ENCODE measurements around the gene DACH1. TPM values are rescaled to one million over a fixed set of nuclear protein-coding genes. Genes with fewer than 3 reads are reported as not detected.
A peak's percentile ranks its signal among the peaks of the same experiment; 100 is the strongest.

DACH1 gene
- 17.9 TPM for polyA plus RNA-seq (2013, experiment 1 of 2)
- 19.5 TPM for polyA plus RNA-seq (2013, experiment 2 of 2)

GRCh38 chr13:71867131-71867814 lies at the start of gene DACH1:
Gene DACH1 (minus strand): TSS chr13:71867204.
- Histone ChIP-seq H2BK5ac (ENCODE audit: low read length) (peak within 1 kb of the TSS; percentile 99), H3K36me3 (replicated peaks in 1 of 2; ENCODE audit: control insufficient read depth in 2 of 2, insufficient read depth in 2 of 2, low read length in 2 of 2) (no peaks in the 10 kb centered on the region), H2BK12ac (ENCODE audit: low read length) (peak within 1 kb of the TSS; percentile 97), H3K9ac (ENCODE audit: low read depth, low read length, poor library complexity) (peak within 1 kb of the TSS; percentile 99), H3K27ac (replicated peaks; ENCODE audit: low read length) (peak within 1 kb of the TSS; percentile 93), H3K27me3 (ENCODE audit: control insufficient read depth in 3 of 3, insufficient read depth in 3 of 3, low read depth in 1 of 3, low read length in 3 of 3) (no peaks in the 10 kb centered on the region), H3K18ac (ENCODE audit: low read length) (peak within 1 kb of the TSS; percentile 100), H3K9me3 (replicated peaks in 1 of 2; ENCODE audit: control insufficient read depth in 2 of 2, insufficient read depth in 1 of 2, low read depth in 1 of 2, low read length in 2 of 2) (no peaks in the 10 kb centered on the region), H2BK15ac (ENCODE audit: low read length) (peak within 1 kb of the TSS; percentile 97), H3K23ac (ENCODE audit: low read depth, low read length, poor library complexity) (peak within 1 kb of the TSS; percentile 89), H2AFZ (ENCODE audit: low read length) (peak within 1 kb of the TSS; percentile 91), H4K91ac (ENCODE audit: low read depth, low read length, poor library complexity) (no peak within 1 kb of the TSS), H3K4ac (ENCODE audit: low read length) (peak within 1 kb of the TSS; percentile 95), H4K8ac (ENCODE audit: low read depth, low read length) (no peak within 1 kb of the TSS), H3K4me2 (ENCODE audit: insufficient read depth, low read length, poor library complexity, severe bottlenecking) (peak within 1 kb of the TSS; percentile 78), H3K14ac (ENCODE audit: low read length) (peak within 1 kb of the TSS; percentile 100), H3K79me1 (ENCODE audit: low read depth, low read length) (peaks cover 10% of the 10 kb centered on the region), H3K4me1 (ENCODE audit: control insufficient read depth in 2 of 2, insufficient read depth in 1 of 2, low read depth in 1 of 2, low read length in 2 of 2) (peaks cover 7 to 12% of the 10 kb centered on the region in 2 donors), H2BK120ac (ENCODE audit: low read depth, low read length) (peak within 1 kb of the TSS; percentile 99), H3K4me3 (ENCODE audit: low read length in 2 of 2) (peak within 1 kb of the TSS; percentile 90 to 100), H2AK5ac (ENCODE audit: low read depth, low read length) (peak within 1 kb of the TSS; percentile 97)
- WGBS, 2 donors (ENCODE audit: extremely low coverage in 2 of 2, insufficient read length in 2 of 2, insufficient replicate concordance in 1 of 2): no CpG with 5 or more reads among the region's 30 CpGs
- peak; percentile 75 for DNase-seq (ENCODE audit: low spot score)

- Histone ChIP-seq H2AFZ (ENCODE audit: low read length) (no peak overlapping the region), H3K36me3 (replicated peaks in 1 of 2; ENCODE audit: control insufficient read depth in 2 of 2, insufficient read depth in 2 of 2, low read length in 2 of 2) (no peaks in the 10 kb centered on the region), H3K18ac (ENCODE audit: low read length) (peak overlapping the region; percentile 57), H3K27me3 (ENCODE audit: control insufficient read depth in 3 of 3, insufficient read depth in 3 of 3, low read depth in 1 of 3, low read length in 3 of 3) (no peaks in the 10 kb centered on the region), H2BK120ac (ENCODE audit: low read depth, low read length) (no peak overlapping the region), H3K4me2 (ENCODE audit: insufficient read depth, low read length, poor library complexity, severe bottlenecking) (no peak overlapping the region), H4K91ac (ENCODE audit: low read depth, low read length, poor library complexity) (no peak overlapping the region), H3K23ac (ENCODE audit: low read depth, low read length, poor library complexity) (no peak overlapping the region), H2BK5ac (ENCODE audit: low read length) (no peak overlapping the region), H2AK5ac (ENCODE audit: low read depth, low read length) (no peak overlapping the region), H3K14ac (ENCODE audit: low read length) (no peak overlapping the region), H2BK12ac (ENCODE audit: low read length) (no peak overlapping the region), H3K9me3 (replicated peaks in 1 of 2; ENCODE audit: control insufficient read depth in 2 of 2, insufficient read depth in 1 of 2, low read depth in 1 of 2, low read length in 2 of 2) (no peaks in the 10 kb centered on the region), H3K4me1 (ENCODE audit: control insufficient read depth in 2 of 2, insufficient read depth in 1 of 2, low read depth in 1 of 2, low read length in 2 of 2) (no peaks in the 10 kb centered on the region), H3K79me1 (ENCODE audit: low read depth, low read length) (no peaks in the 10 kb centered on the region), H2BK15ac (ENCODE audit: low read length) (no peak overlapping the region), H3K4ac (ENCODE audit: low read length) (no peak overlapping the region), H3K4me3 (ENCODE audit: low read length in 2 of 2) (no peak overlapping the region), H3K27ac (replicated peaks; ENCODE audit: low read length) (no peak overlapping the region), H3K9ac (ENCODE audit: low read depth, low read length, poor library complexity) (no peak overlapping the region), H4K8ac (ENCODE audit: low read depth, low read length) (no peak overlapping the region)
- DNase-seq (ENCODE audit: low spot score): no peak
- no CpG with 5 or more reads among the region's 3 CpGs for WGBS, 2 donors (ENCODE audit: extremely low coverage in 2 of 2, insufficient read length in 2 of 2, insufficient replicate concordance in 1 of 2)
Observed at GRCh38 chr13:71913717-71914116, 46.7 kb upstream of the DACH1 start.

GRCh38 chr13:71912524-71912923 lies 45.5 kb upstream of the DACH1 start:
- no peaks in the 10 kb centered on the region for H3K9me3 ChIP-seq (replicated peaks in 1 of 2; ENCODE audit: control insufficient read depth in 2 of 2, insufficient read depth in 1 of 2, low read depth in 1 of 2, low read length in 2 of 2)
- H4K91ac ChIP-seq (ENCODE audit: low read depth, low read length, poor library complexity): no peak overlapping the region
- H3K4me3 ChIP-seq (ENCODE audit: low read length in 2 of 2): no peak overlapping the region
- no peak overlapping the region for H3K4ac ChIP-seq (ENCODE audit: low read length)
- no peak for DNase-seq (ENCODE audit: low spot score)
- H3K18ac ChIP-seq (ENCODE audit: low read length): no peak overlapping the region
- no peaks in the 10 kb centered on the region for H3K27me3 ChIP-seq (ENCODE audit: control insufficient read depth in 3 of 3, insufficient read depth in 3 of 3, low read depth in 1 of 3, low read length in 3 of 3)
- no peaks in the 10 kb centered on the region for H3K79me1 ChIP-seq (ENCODE audit: low read depth, low read length)
- no peak overlapping the region for H2AFZ ChIP-seq (ENCODE audit: low read length)
- H3K23ac ChIP-seq (ENCODE audit: low read depth, low read length, poor library complexity): no peak overlapping the region
- H2BK120ac ChIP-seq (ENCODE audit: low read depth, low read length): no peak overlapping the region
- H3K14ac ChIP-seq (ENCODE audit: low read length): no peak overlapping the region
- no peak overlapping the region for H2AK5ac ChIP-seq (ENCODE audit: low read depth, low read length)
- H2BK12ac ChIP-seq (ENCODE audit: low read length): no peak overlapping the region
- no peak overlapping the region for H3K4me2 ChIP-seq (ENCODE audit: insufficient read depth, low read length, poor library complexity, severe bottlenecking)
- H3K36me3 ChIP-seq (replicated peaks in 1 of 2; ENCODE audit: control insufficient read depth in 2 of 2, insufficient read depth in 2 of 2, low read length in 2 of 2): no peaks in the 10 kb centered on the region
- no peak overlapping the region for H4K8ac ChIP-seq (ENCODE audit: low read depth, low read length)
- H3K27ac ChIP-seq (replicated peaks; ENCODE audit: low read length): no peak overlapping the region
- H3K4me1 ChIP-seq (ENCODE audit: control insufficient read depth in 2 of 2, insufficient read depth in 1 of 2, low read depth in 1 of 2, low read length in 2 of 2): no peaks in the 10 kb centered on the region
- no peak overlapping the region for H3K9ac ChIP-seq (ENCODE audit: low read depth, low read length, poor library complexity)
- no peak overlapping the region for H2BK5ac ChIP-seq (ENCODE audit: low read length)
- no peak overlapping the region for H2BK15ac ChIP-seq (ENCODE audit: low read length)

GRCh38 chr13:71906448-71906847 lies 39.4 kb upstream of the DACH1 start:
- Histone ChIP-seq H3K36me3 (replicated peaks in 1 of 2; ENCODE audit: control insufficient read depth in 2 of 2, insufficient read depth in 2 of 2, low read length in 2 of 2) (no peaks in the 10 kb centered on the region), H3K27me3 (ENCODE audit: control insufficient read depth in 3 of 3, insufficient read depth in 3 of 3, low read depth in 1 of 3, low read length in 3 of 3) (no peaks in the 10 kb centered on the region), H3K9me3 (replicated peaks in 1 of 2; ENCODE audit: control insufficient read depth in 2 of 2, insufficient read depth in 1 of 2, low read depth in 1 of 2, low read length in 2 of 2) (no peaks in the 10 kb centered on the region), H3K4ac (ENCODE audit: low read length) (no peak overlapping the region), H3K23ac (ENCODE audit: low read depth, low read length, poor library complexity) (no peak overlapping the region), H3K4me2 (ENCODE audit: insufficient read depth, low read length, poor library complexity, severe bottlenecking) (no peak overlapping the region), H2BK120ac (ENCODE audit: low read depth, low read length) (no peak overlapping the region), H3K4me3 (ENCODE audit: low read length in 2 of 2) (no peak overlapping the region), H3K4me1 (ENCODE audit: control insufficient read depth in 2 of 2, insufficient read depth in 1 of 2, low read depth in 1 of 2, low read length in 2 of 2) (no peaks in the 10 kb centered on the region), H3K79me1 (ENCODE audit: low read depth, low read length) (no peaks in the 10 kb centered on the region), H3K14ac (ENCODE audit: low read length) (no peak overlapping the region), H3K9ac (ENCODE audit: low read depth, low read length, poor library complexity) (no peak overlapping the region), H3K18ac (ENCODE audit: low read length) (no peak overlapping the region), H2BK15ac (ENCODE audit: low read length) (no peak overlapping the region), H4K91ac (ENCODE audit: low read depth, low read length, poor library complexity) (no peak overlapping the region), H2BK5ac (ENCODE audit: low read length) (no peak overlapping the region), H3K27ac (replicated peaks; ENCODE audit: low read length) (no peak overlapping the region), H2BK12ac (ENCODE audit: low read length) (no peak overlapping the region), H4K8ac (ENCODE audit: low read depth, low read length) (no peak overlapping the region), H2AK5ac (ENCODE audit: low read depth, low read length) (no peak overlapping the region), H2AFZ (ENCODE audit: low read length) (peak overlapping the region; percentile 43)
- no CpG with 5 or more reads among the region's 1 CpG for WGBS, 2 donors (ENCODE audit: extremely low coverage in 2 of 2, insufficient read length in 2 of 2, insufficient replicate concordance in 1 of 2)
- no peak for DNase-seq (ENCODE audit: low spot score)
